HEK293 (cell line): ENCODE measurements around the gene JAK3.

Source experiments
- CTCF ChIP-seq: fragments of 450-650 bp; formaldehyde crosslinking; IDR thresholded peaks from 2 replicates; pipeline ENCODE4 v1.5.1; 2016; ENCODE audit warnings: missing biosample characterization, missing genetic modification characterization
- IKZF3 ChIP-seq: fragments of 450-650 bp; IDR thresholded peaks from 2 replicates; pipeline ENCODE4 v1.5.0; 2018; ENCODE audit warnings: missing biosample characterization, mild to moderate bottlenecking, missing genetic modification characterization, moderate library complexity
- PATZ1 ChIP-seq: fragments of 450-650 bp; formaldehyde crosslinking; IDR thresholded peaks from 2 replicates; pipeline ENCODE4 v1.5.1; 2016; ENCODE audit warnings: missing biosample characterization, missing genetic modification characterization
- PBX3 ChIP-seq: sonication (generic); formaldehyde crosslinking; IDR thresholded peaks from 2 replicates; pipeline ENCODE4 v1.8.1; 2022; ENCODE audit warnings: mild to moderate bottlenecking, moderate library complexity, missing genetic modification reagents
- REST ChIP-seq: fragments of 450-650 bp; formaldehyde crosslinking; IDR thresholded peaks from 2 replicates; pipeline ENCODE4 v1.5.1; 2016; ENCODE audit warnings: missing biosample characterization, missing genetic modification characterization
- SP2 ChIP-seq: fragments of 450-650 bp; formaldehyde crosslinking; IDR thresholded peaks from 2 replicates; pipeline ENCODE4 v1.5.1; 2016; ENCODE audit warnings: missing biosample characterization, missing genetic modification characterization
- TSHZ1 ChIP-seq: fragments of 450-650 bp; formaldehyde crosslinking; IDR thresholded peaks from 2 replicates; pipeline ENCODE4 v1.5.1; 2016; ENCODE audit warnings: missing biosample characterization, missing genetic modification characterization, borderline replicate concordance
- YY1 ChIP-seq: fragments of 450-650 bp; formaldehyde crosslinking; IDR thresholded peaks from 2 replicates; pipeline ENCODE4 v1.5.1; 2018; ENCODE audit warnings: missing biosample characterization, missing genetic modification characterization
- ZNF10 ChIP-seq: fragments of 450-650 bp; formaldehyde crosslinking; IDR thresholded peaks from 2 replicates; pipeline ENCODE4 v1.5.1; 2017; ENCODE audit warnings: missing biosample characterization, missing genetic modification characterization
- ZNF114 ChIP-seq: fragments of 450-650 bp; formaldehyde crosslinking; IDR thresholded peaks from 2 replicates; pipeline ENCODE4 v1.5.0; 2017; ENCODE audit warnings: missing biosample characterization, missing genetic modification characterization
- ZNF362 ChIP-seq: fragments of 450-650 bp; formaldehyde crosslinking; IDR thresholded peaks from 2 replicates; pipeline ENCODE4 v1.5.1; 2016; ENCODE audit warnings: missing biosample characterization, missing genetic modification characterization
- ZNF600 ChIP-seq: fragments of 450-650 bp; formaldehyde crosslinking; IDR thresholded peaks from 2 replicates; pipeline ENCODE4 v1.5.1; 2016; ENCODE audit warnings: missing biosample characterization, missing genetic modification characterization
- ZNF792 ChIP-seq: fragments of 450-650 bp; formaldehyde crosslinking; IDR thresholded peaks from 2 replicates; pipeline ENCODE4 v1.5.1; 2016; ENCODE audit warnings: missing biosample characterization, missing genetic modification characterization

- no peak for TF ChIP-seq IKZF3
- TF ChIP-seq REST (tag by site-specific recombination), result no peak
- peak; percentile 99 for TF ChIP-seq SP2 (tag by site-specific recombination)
- TF ChIP-seq PATZ1 (tag by site-specific recombination), result peak; percentile 48
- no peak for TF ChIP-seq ZNF362 (tag by site-specific recombination)
- peak; percentile 93 for TF ChIP-seq YY1 (tag by site-specific recombination)
- no peak for TF ChIP-seq ZNF114
- peak; percentile 97 for TF ChIP-seq CTCF (tag by site-specific recombination)
- TF ChIP-seq PBX3 (CRISPR knock-in tag), result peak; percentile 97
- no peak for TF ChIP-seq ZNF10 (tag by site-specific recombination)
- TF ChIP-seq ZNF792 (tag by site-specific recombination), result no peak
- no peak for TF ChIP-seq TSHZ1
- TF ChIP-seq ZNF600, result no peak
Measured at GRCh38 chr19:17859533-17860330, 11.9 kb upstream of the JAK3 start, which contains the start of gene RPL18A.
